Fibroblast of the aortic adventitia (primary cell): ENCODE results near the gene PRIMA1. TPM values are rescaled to one million over a fixed set of nuclear protein-coding genes. Genes with fewer than 3 reads are reported as not detected.

Source experiments
- DNase-seq: peaks from one replicate; pipeline ENCODE4 v3.0.0-alpha.2; 2010; ENCODE audit warnings: low read depth
- H3K4me3 ChIP-seq: 2 replicates; pipeline ENCODE4 v1.5.1; 2011; ENCODE audit warnings: low read depth, mild to moderate bottlenecking, control low read depth, low read length, moderate library complexity
- CTCF ChIP-seq: IDR thresholded peaks from 2 replicates; pipeline ENCODE4 v1.5.1; 2011; ENCODE audit warnings: mild to moderate bottlenecking, low read length, control low read depth, inconsistent platforms; ENCODE audit not compliant: insufficient read depth
- total RNA-seq: library from RNA; depleted of rRNA; stranded (reverse); fragments of >200 nt; gene quantifications from 2 replicates; pipeline ENCODE4 v1.2.3, GENCODE V29; 2012; ENCODE audit warnings: low replicate concordance

The PRIMA1 gene
- total RNA-seq, 1 donor, result not detected

GRCh38 chr14:93794756-93795155 is 6.5 kb upstream of the PRIMA1 start:
- no peak overlapping the region for H3K4me3 ChIP-seq
- no peak for DNase-seq
- no peak for TF ChIP-seq CTCF

GRCh38 chr14:93793555-93794324 is 5.5 kb upstream of the PRIMA1 start:
- no peak overlapping the region for H3K4me3 ChIP-seq
- no peak for DNase-seq
- no peak for TF ChIP-seq CTCF

GRCh38 chr14:93792391-93792790 is 4.1 kb upstream of the PRIMA1 start:
- TF ChIP-seq CTCF, result no peak
- no peak overlapping the region for H3K4me3 ChIP-seq
- no peak for DNase-seq

- TF ChIP-seq CTCF, result no peak
Observed at GRCh38 chr14:93790966-93791365, 2.7 kb upstream of the PRIMA1 start.

GRCh38 chr14:93789228-93790130 is 1.2 kb upstream of the PRIMA1 start:
- no peak overlapping the region for H3K4me3 ChIP-seq
- DNase-seq, result no peak
- TF ChIP-seq CTCF, result no peak

More at GRCh38 chr14:93790966-93791365, 2.7 kb upstream of the PRIMA1 start:
- no peak for DNase-seq
- H3K4me3 ChIP-seq, result no peak overlapping the region

- H3K4me3 ChIP-seq, result no peak overlapping the region
- no peak for TF ChIP-seq CTCF
- DNase-seq, result no peak
Observed at GRCh38 chr14:93788543-93789227, 400 bp upstream of the PRIMA1 start.
